ENCODE results near the gene CFAP77.

- no peak for TF ChIP-seq EZH2 (IDR thresholded peaks at IDR 0.05)
- TF ChIP-seq CTCF (IDR thresholded peaks at IDR 0.05) = no peak
Observed at GRCh38 chr9:132559711-132560110, 149.7 kb downstream of the CFAP77 start.

Data from neural progenitor cell (in vitro differentiated cells).